Measurements from ENCODE around the gene GABRR3.

Gene GABRR3

GRCh38 chr3:98035208-98035607, at the start of gene GABRR3:
Gene GABRR3, minus strand, starts transcription at chr3:98035315. Its CDS starts 328 bp downstream, at chr3:98034987.
- no peak for DNase-seq

GRCh38 chr3:98073486-98073885, 38.4 kb upstream of the GABRR3 start:
- DNase-seq = no peak

- DNase-seq = no peak
Observed at GRCh38 chr3:98070840-98071239, 35.7 kb upstream of the GABRR3 start.

GRCh38 chr3:98068824-98069223, 33.7 kb upstream of the GABRR3 start:
- DNase-seq = no peak

- no peak for DNase-seq
Observed at GRCh38 chr3:98058244-98058960, 23.3 kb upstream of the GABRR3 start.

- DNase-seq = no peak
Observed at GRCh38 chr3:98057631-98058030, 22.5 kb upstream of the GABRR3 start.

GRCh38 chr3:98056035-98056434, 20.9 kb upstream of the GABRR3 start:
- DNase-seq = no peak

GRCh38 chr3:98049271-98049670, 14.2 kb upstream of the GABRR3 start:
- DNase-seq = no peak

- no peak for DNase-seq
Observed at GRCh38 chr3:98048586-98048985, 13.5 kb upstream of the GABRR3 start.

- no peak for DNase-seq
Observed at GRCh38 chr3:98041350-98041749, 6.2 kb upstream of the GABRR3 start.

- DNase-seq = peak; percentile 68 to 75
Observed at GRCh38 chr3:98039322-98040024, 4.4 kb upstream of the GABRR3 start.

- no peak for DNase-seq
Observed at GRCh38 chr3:98038876-98039275, 3.8 kb upstream of the GABRR3 start.

- no peak for DNase-seq
Observed at GRCh38 chr3:98038286-98038685, 3.2 kb upstream of the GABRR3 start.

GRCh38 chr3:98034486-98034885, 629 bp downstream of the GABRR3 start:
- DNase-seq = no peak

- no peak for DNase-seq
Observed at GRCh38 chr3:98034036-98034435, 1.1 kb downstream of the GABRR3 start.

- no peak for DNase-seq
Observed at GRCh38 chr3:98032904-98033303, 2.2 kb downstream of the GABRR3 start.

GRCh38 chr3:98032265-98032664, 2.9 kb downstream of the GABRR3 start:
- DNase-seq = no peak

GRCh38 chr3:98029083-98029482, 6.0 kb downstream of the GABRR3 start:
- no peak for DNase-seq

- DNase-seq = no peak
Observed at GRCh38 chr3:98027085-98027446, 8.0 kb downstream of the GABRR3 start.

- no peak for DNase-seq
Observed at GRCh38 chr3:98026425-98027084, 8.6 kb downstream of the GABRR3 start.

GRCh38 chr3:98025392-98025945, 9.6 kb downstream of the GABRR3 start:
- DNase-seq = no peak

- DNase-seq = peak; percentile 97 to 99
Observed at GRCh38 chr3:98022978-98023820, 11.9 kb downstream of the GABRR3 start.
